Subcutaneous abdominal adipose tissue (tissue), 5 donors: ENCODE data around the gene FKTN.

Experiments
- H3K27ac ChIP-seq: one replicate; pipeline ENCODE4 v1.7.0; 2013; ENCODE audit warnings: low read depth, mild to moderate bottlenecking, inconsistent platforms, low read length, moderate library complexity
- H3K27me3 ChIP-seq, 5 donors: one replicate each; pipeline ENCODE4 v1.7.0; 2013; ENCODE audit warnings: low read length in 5 of 5, inconsistent platforms in 1 of 5; ENCODE audit not compliant: control insufficient read depth in 5 of 5, insufficient read depth in 4 of 5
- H3K36me3 ChIP-seq, 5 donors: one replicate each; pipeline ENCODE4 v1.7.0; 2013; ENCODE audit warnings: low read length in 5 of 5; ENCODE audit not compliant: control insufficient read depth in 5 of 5, insufficient read depth in 5 of 5
- H3K4me1 ChIP-seq, 5 donors: one replicate each; pipeline ENCODE4 v1.7.0; 2013; ENCODE audit warnings: low read length in 5 of 5, mild to moderate bottlenecking in 3 of 5, moderate library complexity in 1 of 5; ENCODE audit not compliant: control insufficient read depth in 5 of 5, insufficient read depth in 5 of 5
- H3K4me3 ChIP-seq, 5 donors: one replicate each; pipeline ENCODE4 v1.7.0; 2013; ENCODE audit warnings: low read length in 5 of 5, low read depth in 1 of 5
- H3K9ac ChIP-seq, 5 donors: one replicate each; pipeline ENCODE4 v1.7.0; 2013; ENCODE audit warnings: low read length in 5 of 5, mild to moderate bottlenecking in 4 of 5, moderate library complexity in 3 of 5
- H3K9me3 ChIP-seq, 5 donors: one replicate each; pipeline ENCODE4 v1.7.0; 2013; ENCODE audit warnings: low read length in 5 of 5; ENCODE audit not compliant: control insufficient read depth in 5 of 5
- donor health status: healthy.
- donor health status: healthy.
- donor health status: healthy.
- donor health status: healthy.
- donor health status: healthy.

The FKTN gene

DNA sequence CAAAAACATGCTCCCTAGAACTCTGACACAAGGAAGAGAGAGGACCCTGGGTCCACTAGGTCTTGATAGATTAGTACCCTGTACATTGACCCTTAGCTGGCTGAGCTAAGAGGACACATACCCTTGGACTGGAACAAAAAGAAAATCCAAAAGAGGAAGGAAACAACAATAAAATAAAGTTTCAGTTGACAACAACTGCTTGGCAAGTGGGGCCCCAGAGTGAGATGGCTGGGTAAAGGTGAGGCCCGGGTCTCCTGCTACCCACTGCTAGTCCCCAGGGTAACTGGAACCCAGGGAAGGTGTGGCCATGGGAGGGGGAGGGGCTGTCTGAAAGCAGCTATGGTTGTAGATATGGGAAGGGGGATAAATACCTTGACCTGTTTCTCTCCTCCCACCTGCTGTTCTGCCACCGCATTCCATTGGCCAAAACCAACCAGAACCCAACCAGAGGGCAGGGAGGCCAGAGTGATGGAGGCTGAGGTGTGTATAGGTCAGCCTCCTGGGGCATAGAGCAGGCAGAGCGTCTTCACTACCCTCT lies 116.0 kb downstream of the FKTN start:
- Histone ChIP-seq H3K27ac (no peak overlapping the region), H3K9ac (no peak overlapping the region), H3K36me3 (no peaks in the 10 kb centered on the region), H3K27me3 (peaks cover 0 to 4% (median 0%) of the 10 kb centered on the region in 5 donors), H3K4me1 (no peaks in the 10 kb centered on the region), H3K4me3 (no peak overlapping the region), H3K9me3 (no peaks in the 10 kb centered on the region)

DNA sequence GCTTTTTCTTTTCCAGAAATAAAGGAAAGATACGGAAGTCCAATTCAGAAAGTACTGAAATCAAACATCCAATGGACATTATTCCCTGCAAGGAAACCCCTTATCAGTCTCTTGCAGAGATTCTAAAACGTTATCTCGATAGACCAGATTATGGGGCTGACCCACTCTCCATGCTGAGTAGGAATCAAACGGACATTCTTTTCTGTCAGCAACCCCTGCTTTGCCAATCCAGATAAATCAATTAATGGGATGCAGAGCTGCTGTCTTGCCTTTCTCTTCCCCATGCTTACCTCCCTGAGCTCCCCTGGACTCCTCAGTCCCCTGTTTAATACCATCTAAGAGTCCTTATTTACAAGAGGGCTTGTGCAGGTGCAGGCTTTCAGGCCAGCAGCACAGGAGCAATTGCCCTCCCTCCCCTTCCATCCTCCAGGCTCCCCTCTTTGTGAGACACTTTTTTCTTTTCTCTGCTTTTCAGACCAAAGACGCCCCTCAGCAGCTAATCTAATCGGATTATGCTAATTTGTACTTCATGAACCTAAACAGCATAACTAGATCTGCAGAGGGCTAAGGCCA lies 118.5 kb downstream of the FKTN start:
- Histone ChIP-seq H3K4me3 (no peak overlapping the region), H3K9ac (no peak overlapping the region), H3K27ac (no peak overlapping the region), H3K4me1 (no peaks in the 10 kb centered on the region), H3K36me3 (no peaks in the 10 kb centered on the region), H3K9me3 (no peaks in the 10 kb centered on the region), H3K27me3 (no peaks in the 10 kb centered on the region)

DNA sequence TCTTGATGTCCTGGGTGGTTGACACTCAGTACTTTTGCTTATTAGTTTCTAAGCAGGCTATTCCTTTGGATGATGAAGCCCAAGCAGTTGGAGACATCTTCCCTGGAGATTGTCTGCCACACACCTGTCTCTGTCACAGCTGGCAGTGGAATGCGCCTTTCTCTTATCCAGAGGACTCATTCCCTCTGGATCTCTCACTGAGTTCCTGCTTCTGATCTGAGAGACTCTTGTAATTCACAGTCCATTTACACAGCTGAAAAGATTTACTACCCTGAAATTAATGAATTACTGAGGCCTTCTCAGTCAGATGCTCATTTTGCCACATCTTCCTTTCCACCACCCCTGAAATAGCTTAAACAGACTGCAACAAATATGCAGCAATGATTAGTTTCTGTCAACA lies 120.2 kb downstream of the FKTN start:
- no peaks in the 10 kb centered on the region for H3K27me3 ChIP-seq
- no peak overlapping the region for H3K27ac ChIP-seq
- H3K4me3 ChIP-seq: no peak overlapping the region
- no peaks in the 10 kb centered on the region for H3K36me3 ChIP-seq
- H3K9me3 ChIP-seq: no peaks in the 10 kb centered on the region
- no peak overlapping the region for H3K9ac ChIP-seq
- H3K4me1 ChIP-seq: no peaks in the 10 kb centered on the region

DNA sequence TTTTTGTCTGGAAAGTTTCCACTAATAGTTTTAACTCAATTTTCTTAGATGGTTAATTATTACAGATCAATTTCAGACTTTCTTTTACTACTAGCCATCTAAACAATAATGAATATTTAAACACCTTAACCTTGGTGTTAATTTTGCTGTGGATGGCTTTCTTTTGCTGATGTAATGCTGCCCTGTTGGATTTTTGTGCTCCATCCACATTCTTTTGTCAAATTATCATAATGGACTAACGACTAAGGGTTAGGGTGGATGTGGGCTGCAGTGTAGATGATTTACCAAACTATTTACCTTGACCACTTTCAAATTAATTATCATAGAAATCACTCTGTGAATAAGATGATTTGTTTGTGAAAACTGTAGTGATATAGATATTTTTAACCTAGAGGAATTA lies 120.8 kb downstream of the FKTN start:
- Histone ChIP-seq H3K4me3 (no peak overlapping the region), H3K36me3 (no peaks in the 10 kb centered on the region), H3K9me3 (no peaks in the 10 kb centered on the region), H3K27ac (no peak overlapping the region), H3K27me3 (no peaks in the 10 kb centered on the region), H3K9ac (no peak overlapping the region), H3K4me1 (no peaks in the 10 kb centered on the region)

DNA sequence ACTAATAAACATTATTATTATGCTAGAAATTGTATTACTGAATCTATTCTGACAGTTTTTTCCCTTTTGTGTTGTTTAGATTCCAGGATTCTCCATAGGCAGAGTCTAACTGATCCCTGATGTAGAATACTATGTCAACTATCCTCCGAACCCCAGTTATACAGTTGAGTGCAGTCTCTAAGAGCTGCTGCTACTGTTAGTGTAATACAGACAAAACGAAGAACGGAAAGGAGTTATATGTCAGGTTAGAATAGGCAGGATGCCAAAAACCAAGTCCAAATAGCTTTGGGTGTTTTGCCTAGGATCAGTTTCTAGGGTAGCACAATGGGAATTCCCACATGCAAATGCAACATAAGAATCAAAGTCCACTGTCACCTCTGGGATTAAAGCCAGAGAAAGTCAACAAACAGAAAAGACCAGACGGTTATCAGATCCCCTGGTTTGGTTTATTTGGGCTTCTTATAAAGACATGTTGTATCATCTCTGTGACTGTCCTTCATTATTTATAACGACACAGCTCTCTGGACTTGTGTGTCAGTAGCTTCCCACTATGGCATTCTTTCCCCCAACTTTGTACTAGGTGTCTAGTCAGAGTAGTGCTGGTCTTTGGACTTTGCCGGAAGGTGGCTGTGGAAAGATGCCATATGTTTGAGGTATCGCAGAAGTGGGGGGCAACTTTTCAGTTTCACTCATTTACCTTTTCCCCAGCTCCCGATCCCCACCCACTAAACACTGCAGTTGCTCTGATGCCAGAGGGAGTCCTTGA lies 121.5 kb downstream of the FKTN start:
- H3K9me3 ChIP-seq: no peaks in the 10 kb centered on the region
- H3K4me3 ChIP-seq: no peak overlapping the region
- H3K36me3 ChIP-seq: no peaks in the 10 kb centered on the region
- H3K27ac ChIP-seq: no peak overlapping the region
- H3K9ac ChIP-seq: no peak overlapping the region
- H3K27me3 ChIP-seq: no peaks in the 10 kb centered on the region
- no peaks in the 10 kb centered on the region for H3K4me1 ChIP-seq

DNA sequence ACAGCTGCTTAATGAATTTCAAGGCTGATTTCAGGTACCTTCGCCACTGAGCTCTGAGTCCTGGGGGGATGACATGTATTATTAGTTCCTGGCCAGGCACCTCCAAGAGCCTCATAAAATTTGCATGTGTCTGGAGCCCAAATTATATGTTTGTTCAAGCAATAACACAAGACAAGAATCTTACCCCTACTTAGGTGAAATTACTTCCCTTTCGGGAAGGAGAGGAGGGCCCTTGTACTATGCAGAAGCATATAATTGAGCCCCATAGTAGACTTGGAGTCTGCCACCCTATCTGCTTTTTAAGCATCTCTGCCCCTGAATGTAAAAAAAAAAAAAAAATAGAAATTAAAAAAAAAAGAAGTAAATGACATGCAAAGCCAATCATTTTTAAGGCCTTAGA lies 123.4 kb downstream of the FKTN start:
- Histone ChIP-seq H3K9me3 (no peaks in the 10 kb centered on the region), H3K27ac (no peak overlapping the region), H3K4me1 (no peaks in the 10 kb centered on the region), H3K4me3 (no peak overlapping the region), H3K36me3 (no peaks in the 10 kb centered on the region), H3K9ac (no peak overlapping the region), H3K27me3 (no peaks in the 10 kb centered on the region)

DNA sequence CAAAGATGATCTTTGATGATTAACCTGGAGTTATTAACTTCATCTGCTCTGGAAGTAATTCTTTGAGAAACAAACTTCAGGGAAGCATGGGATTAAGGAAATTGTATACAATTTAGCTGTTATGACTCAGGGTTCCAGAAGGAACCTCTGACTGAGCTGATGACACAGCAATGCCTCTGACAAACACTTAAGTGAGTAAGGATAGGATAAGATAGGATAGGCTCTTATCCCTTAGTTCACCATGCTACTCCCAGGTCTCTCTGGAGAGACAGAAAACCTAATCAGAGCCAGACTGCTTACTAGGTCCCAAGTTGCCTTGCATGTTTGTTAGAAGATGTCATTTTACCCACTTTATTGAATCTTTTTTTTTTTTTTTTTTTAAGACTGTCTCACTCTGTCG lies 123.8 kb downstream of the FKTN start:
- Histone ChIP-seq H3K4me3 (no peak overlapping the region), H3K9ac (no peak overlapping the region), H3K27me3 (peaks cover 0 to under 1% (median 0%) of the 10 kb centered on the region in 5 donors), H3K4me1 (no peaks in the 10 kb centered on the region), H3K36me3 (no peaks in the 10 kb centered on the region), H3K27ac (no peak overlapping the region), H3K9me3 (no peaks in the 10 kb centered on the region)

DNA sequence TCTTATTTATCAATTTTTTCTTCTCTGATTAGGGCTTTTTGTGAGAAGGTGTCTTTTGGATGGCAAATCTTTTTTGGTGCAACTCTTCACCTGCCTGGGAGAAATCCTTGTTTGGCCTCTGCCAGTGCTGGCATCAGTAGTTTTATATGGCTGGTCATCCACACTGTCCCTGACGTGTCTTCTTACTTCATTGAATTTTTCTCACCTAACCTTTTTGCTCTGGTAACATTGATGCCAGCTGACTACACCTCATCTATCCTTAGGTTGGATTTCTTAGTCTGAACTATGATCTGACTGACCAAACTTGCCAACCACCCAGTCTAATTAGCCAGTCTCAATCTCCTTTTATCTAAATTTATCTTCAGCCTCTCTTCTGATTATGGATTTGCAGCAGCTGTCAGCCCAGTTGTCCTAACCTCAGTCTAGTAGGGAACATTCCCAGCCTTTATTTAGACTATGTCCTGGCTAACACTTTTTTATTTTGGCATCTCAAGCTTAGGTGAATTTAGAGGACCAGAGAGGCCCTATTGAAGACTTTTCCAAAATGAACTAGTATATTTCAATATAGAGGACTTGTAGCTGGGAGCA lies 125.9 kb downstream of the FKTN start:
- Histone ChIP-seq H3K9ac (no peak overlapping the region), H3K36me3 (no peaks in the 10 kb centered on the region), H3K9me3 (no peaks in the 10 kb centered on the region), H3K4me3 (no peak overlapping the region), H3K27me3 (peaks cover 0 to 2% (median 0%) of the 10 kb centered on the region in 5 donors), H3K4me1 (no peaks in the 10 kb centered on the region), H3K27ac (no peak overlapping the region)

DNA sequence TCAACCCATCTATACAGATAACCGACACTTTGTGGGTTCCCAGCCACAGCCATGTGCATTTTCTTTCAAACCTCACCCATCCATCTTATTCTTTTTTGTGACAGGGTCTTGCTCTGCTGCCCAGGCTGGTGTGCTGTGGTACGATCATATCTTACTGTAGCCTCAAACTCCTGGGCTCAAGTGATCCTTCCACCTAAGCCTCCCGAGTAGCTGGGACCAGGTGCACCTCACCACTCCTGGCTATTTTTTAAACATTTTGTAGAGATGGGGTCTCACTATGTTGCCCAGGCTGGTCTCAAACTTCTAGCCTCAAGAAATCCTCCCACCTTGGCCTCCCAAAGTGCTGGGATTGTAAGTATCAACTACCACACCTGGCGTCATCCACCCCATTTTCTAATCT lies 129.0 kb downstream of the FKTN start:
- H3K36me3 ChIP-seq: no peaks in the 10 kb centered on the region
- H3K9ac ChIP-seq: no peak overlapping the region
- H3K4me1 ChIP-seq: no peaks in the 10 kb centered on the region
- no peak overlapping the region for H3K27ac ChIP-seq
- H3K9me3 ChIP-seq: no peaks in the 10 kb centered on the region
- H3K27me3 ChIP-seq: peaks cover 0 to 3% (median 0%) of the 10 kb centered on the region in 5 donors
- no peak overlapping the region for H3K4me3 ChIP-seq
